GM21526 (cell line): ENCODE results near the gene FKBP5.
"Not testable (repeated sequence)": the region's sequence is repeated elsewhere in the genome, so short reads cannot be mapped to it uniquely, and the experiment has no call there.

Source experiments
- ATAC-seq: cut with Tn5 transposase; IDR thresholded peaks from one replicate; pipeline ENCODE4 v1.9.1; 2021; ENCODE audit warnings: moderate library complexity; ENCODE audit not compliant: unreplicated experiment, low FRiP score

The FKBP5 gene

GRCh38 chr6:35694462-35694861, 5.7 kb upstream of the FKBP5 start:
- no peak for ATAC-seq

GRCh38 chr6:35691027-35691824, 2.5 kb upstream of the FKBP5 start:
- no peak for ATAC-seq

- no peak for ATAC-seq
These were observed 1.8 kb upstream of the FKBP5 start for GRCh38 chr6:35690484-35690883.

- not testable (repeated sequence) for ATAC-seq
These were observed 1.3 kb upstream of the FKBP5 start for GRCh38 chr6:35690006-35690405.

- peak; percentile 34 for ATAC-seq
These were observed 784 bp downstream of the FKBP5 start for GRCh38 chr6:35687658-35688604.

GRCh38 chr6:35686873-35687555, 1.7 kb downstream of the FKBP5 start:
- no peak for ATAC-seq

- ATAC-seq, result no peak
These were observed 2.3 kb downstream of the FKBP5 start for GRCh38 chr6:35686436-35686835.

- ATAC-seq, result no peak
These were observed 5.4 kb downstream of the FKBP5 start for GRCh38 chr6:35683267-35683666.

- no peak for ATAC-seq
These were observed 7.4 kb downstream of the FKBP5 start for GRCh38 chr6:35681298-35681697.

- ATAC-seq, result no peak
These were observed 9.3 kb downstream of the FKBP5 start for GRCh38 chr6:35679399-35679798.

- no peak for ATAC-seq
These were observed 9.9 kb downstream of the FKBP5 start for GRCh38 chr6:35678814-35679213.

GRCh38 chr6:35678021-35678654, 10.6 kb downstream of the FKBP5 start:
- ATAC-seq, result no peak

- ATAC-seq, result no peak
These were observed 11.3 kb downstream of the FKBP5 start for GRCh38 chr6:35677456-35677855.

GRCh38 chr6:35675871-35676459, 12.8 kb downstream of the FKBP5 start:
- no peak for ATAC-seq

GRCh38 chr6:35674594-35674993, 14.1 kb downstream of the FKBP5 start:
- no peak for ATAC-seq

- ATAC-seq, result no peak
These were observed 15.0 kb downstream of the FKBP5 start for GRCh38 chr6:35673755-35674154.

- ATAC-seq, result not testable (repeated sequence)
These were observed 15.4 kb downstream of the FKBP5 start for GRCh38 chr6:35673284-35673666.

- ATAC-seq, result not testable (repeated sequence)
These were observed 18.3 kb downstream of the FKBP5 start for GRCh38 chr6:35670453-35670852.

- no peak for ATAC-seq
These were observed 19.2 kb downstream of the FKBP5 start for GRCh38 chr6:35669451-35670045.
